Activated gamma-delta T cell (primary cell): ENCODE measurements around the gene RTP2.

Experiments used
- DNase-seq: peaks from one replicate; lab custom pipeline; 2025; lab: John Stamatoyannopoulos, UW

The RTP2 gene

GRCh38 chr3:187667526-187667925 lies 34.8 kb downstream of the RTP2 start:
- DNase-seq = no peak

GRCh38 chr3:187665764-187666402 lies 36.5 kb downstream of the RTP2 start:
- no peak for DNase-seq

- no peak for DNase-seq
Measured at GRCh38 chr3:187665010-187665409, 37.3 kb downstream of the RTP2 start.

GRCh38 chr3:187662848-187663409 lies 39.4 kb downstream of the RTP2 start:
- no peak for DNase-seq

GRCh38 chr3:187661267-187661666 lies 41.1 kb downstream of the RTP2 start:
- no peak for DNase-seq

- DNase-seq = no peak
Measured at GRCh38 chr3:187651282-187651681, 51.1 kb downstream of the RTP2 start.
